GM23338 (cell line): ENCODE measurements around the gene NEK6. TPM values are rescaled to one million over a fixed set of nuclear protein-coding genes. Genes with fewer than 3 reads are reported as not detected.

Experiments
- ATAC-seq: fragments of 200-7000 bp; cut with Tn5 transposase; 3 replicates; pipeline ENCODE4 v1.9.1; 2020
- DNase-seq: peaks from one replicate; pipeline ENCODE4 v3.0.0-alpha.2; 2015; ENCODE audit warnings: low spot score
- H2AFZ ChIP-seq: fragments of 200-600 bp; sonication (generic); 2 replicates; pipeline ENCODE4 v1.8.0; 2016; ENCODE audit warnings: antibody characterized with exemption, mild to moderate bottlenecking, moderate library complexity
- H3F3A ChIP-seq: fragments of 200-600 bp; sonication (generic); replicated peaks from 2 replicates; pipeline ENCODE4 v1.8.0; 2017; ENCODE audit warnings: antibody characterized with exemption, mixed run types, low read depth
- H3K27ac ChIP-seq: fragments of 200-600 bp; sonication (generic); 2 replicates; pipeline ENCODE4 v1.6.1; 2016; ENCODE audit warnings: low read depth
- H3K27me3 ChIP-seq: fragments of 200-600 bp; sonication (generic); 2 replicates; pipeline ENCODE4 v1.8.0; 2016; ENCODE audit warnings: mild to moderate bottlenecking, mixed run types, moderate library complexity; ENCODE audit not compliant: insufficient read depth
- H3K36me3 ChIP-seq: fragments of 200-600 bp; sonication (generic); 2 replicates; pipeline ENCODE4 v1.8.0; 2016; ENCODE audit warnings: mild to moderate bottlenecking; ENCODE audit not compliant: insufficient read depth
- H3K4me1 ChIP-seq: fragments of 200-600 bp; sonication (generic); 2 replicates; pipeline ENCODE4 v1.8.0; 2016; ENCODE audit warnings: mild to moderate bottlenecking, moderate library complexity; ENCODE audit not compliant: insufficient read depth
- H3K4me2 ChIP-seq: fragments of 200-600 bp; sonication (generic); 2 replicates; pipeline ENCODE4 v1.7.1; 2017; ENCODE audit warnings: mixed run types
- H3K4me3 ChIP-seq: fragments of 200-600 bp; sonication (generic); 2 replicates; pipeline ENCODE4 v1.6.1; 2016; ENCODE audit warnings: mixed run types
- H3K79me2 ChIP-seq: fragments of 200-600 bp; sonication (generic); replicated peaks from 2 replicates; pipeline ENCODE4 v1.8.0; 2017; ENCODE audit warnings: mild to moderate bottlenecking; ENCODE audit not compliant: insufficient read depth
- H3K9me2 ChIP-seq: fragments of 200-600 bp; sonication (generic); 2 replicates; pipeline ENCODE4 v1.8.0; 2017; ENCODE audit not compliant: insufficient read depth
- H4K20me1 ChIP-seq: fragments of 200-600 bp; sonication (generic); replicated peaks from 2 replicates; pipeline ENCODE4 v1.8.0; 2017; ENCODE audit warnings: mild to moderate bottlenecking; ENCODE audit not compliant: insufficient read depth
- H3K27ac Mint-ChIP-seq: 2 replicates; pipeline ENCODE4 v1.8.0; 2020; ENCODE audit warnings: inconsistent platforms, mild to moderate bottlenecking, moderate library complexity, mixed read lengths
- H3K27me3 Mint-ChIP-seq: 3 replicates; pipeline ENCODE4 v1.8.0; 2022; ENCODE audit warnings: low read depth, mild to moderate bottlenecking, moderate library complexity, mixed read lengths, inconsistent platforms; ENCODE audit not compliant: insufficient read depth, poor library complexity
- H3K36me3 Mint-ChIP-seq: 3 replicates; pipeline ENCODE4 v1.8.0; 2021; ENCODE audit warnings: low read depth, mild to moderate bottlenecking, inconsistent platforms, moderate library complexity, mixed read lengths
- H3K4me1 Mint-ChIP-seq: 3 replicates; pipeline ENCODE4 v1.8.0; 2020; ENCODE audit warnings: mild to moderate bottlenecking, inconsistent platforms, mixed read lengths
- H3K4me3 Mint-ChIP-seq: 3 replicates; pipeline ENCODE4 v1.8.0; 2021; ENCODE audit warnings: moderate library complexity, mild to moderate bottlenecking, inconsistent platforms, mixed read lengths
- H3K9me3 Mint-ChIP-seq: 3 replicates; pipeline ENCODE4 v1.8.0; 2020; ENCODE audit warnings: moderate library complexity, mild to moderate bottlenecking, inconsistent platforms, mixed read lengths
- CTCF ChIP-seq, 2 experiments: fragments of 200-600 bp in 1 of 2; sonication (generic) in 1 of 2; conservative IDR thresholded peaks; 2 replicates each; pipeline versions ENCODE4 v1.5.1 to v1.6.1; 2016 to 2017; ENCODE audit warnings: antibody characterized with exemption in 2 of 2, low read depth in 2 of 2, mild to moderate bottlenecking in 2 of 2, moderate library complexity in 1 of 2
- EZH2phosphoT487 ChIP-seq: fragments of 200-600 bp; sonication (generic); IDR thresholded peaks from one replicate; pipeline ENCODE4 v1.8.1; 2018; ENCODE audit warnings: antibody characterized with exemption; ENCODE audit not compliant: unreplicated experiment
- ZNF462 ChIP-seq: fragments of 250-450 bp; sonication (Bioruptor Pico); IDR thresholded peaks from 2 replicates; pipeline ENCODE4 v1.5.0; 2020; ENCODE audit warnings: mild to moderate bottlenecking, moderate library complexity
- polyA plus RNA-seq: library from polyadenylated mRNA; unstranded; fragments of >200 nt; fragmentation: Nextera tagmentation; extraction: Ambion mirVana; gene quantifications from 2 replicates; pipeline ENCODE4 v1.2.1, GENCODE V29; 2016
- total RNA-seq: library from RNA; depleted of rRNA; stranded (reverse); fragments of >200 nt; shearing (Covaris generic); gene quantifications from 2 replicates; pipeline ENCODE4 v1.2.3, GENCODE V29; 2014

The NEK6 gene
- total and polyA plus RNA-seq, 2 experiments from 2014 or later: 8.1 to 11.2 TPM

- Mint-ChIP-seq H3K4me3 (no peak overlapping the region), H3K4me1 (no peaks in the 10 kb centered on the region), H3K9me3 (no peaks in the 10 kb centered on the region; the same call in 2 of the 3 replicates), H3K36me3 (no peaks in the 10 kb centered on the region), H3K27me3 (peaks cover 8% of the 10 kb centered on the region), H3K27ac (no peak overlapping the region)
- no peaks in the 10 kb centered on the region for H3K27me3 ChIP-seq
- TF ChIP-seq ZNF462 (no peak), CTCF (conservative IDR thresholded peaks at IDR 0.05; ENCODE audit: low read depth in 2 of 2) (peak; percentile 28 to 73; a peak in 2 of 4 replicates), EZH2phosphoT487 (no peak)
- no peak overlapping the region for H3K27ac ChIP-seq
- H4K20me1 ChIP-seq: no peaks in the 10 kb centered on the region
- no peaks in the 10 kb centered on the region for H3K79me2 ChIP-seq
- no peaks in the 10 kb centered on the region for H3K4me1 ChIP-seq
- H3K36me3 ChIP-seq: no peaks in the 10 kb centered on the region
- ATAC-seq (peak; percentile 69), DNase-seq (peak; percentile 58)
- no peak overlapping the region for H3K4me2 ChIP-seq
- no peak overlapping the region for H3K4me3 ChIP-seq
- no peaks in the 10 kb centered on the region for H3F3A ChIP-seq
- no peaks in the 10 kb centered on the region for H3K9me2 ChIP-seq
- H2AFZ ChIP-seq: no peak overlapping the region
Observed at GRCh38 chr9:124311283-124311682, 53.5 kb downstream of the NEK6 start.
